Putamen (tissue), 1 donor: ENCODE measurements around the gene ATP6AP1.

Source experiments
- DNase-seq: peaks from one replicate; pipeline ENCODE4 v3.0.0-alpha.2; 2016; ENCODE audit warnings: low spot score

Gene ATP6AP1

GRCh38 chrX:154448484-154448883 is 20.0 kb downstream of the ATP6AP1 start:
- DNase-seq: no peak

GRCh38 chrX:154449618-154450017 is 21.1 kb downstream of the ATP6AP1 start:
- no peak for DNase-seq

- no peak for DNase-seq
Measured at GRCh38 chrX:154450312-154450711, 21.8 kb downstream of the ATP6AP1 start.

- DNase-seq: no peak
Measured at GRCh38 chrX:154452823-154453222, 24.3 kb downstream of the ATP6AP1 start.

- DNase-seq: no peak
Measured at GRCh38 chrX:154457491-154458115, 29.1 kb downstream of the ATP6AP1 start.

- DNase-seq: no peak
Measured at GRCh38 chrX:154458116-154458953, 29.9 kb downstream of the ATP6AP1 start, which contains the start of gene PLXNA3. Gene PLXNA3 (plus strand): TSS chrX:154458281. CDS start chrX:154460184, 1,903 bp downstream.

- DNase-seq: no peak
Measured at GRCh38 chrX:154458954-154459778, 30.7 kb downstream of the ATP6AP1 start.

GRCh38 chrX:154459832-154460231 is 31.4 kb downstream of the ATP6AP1 start:
- no peak for DNase-seq

- DNase-seq: no peak
Measured at GRCh38 chrX:154460326-154460725, 31.8 kb downstream of the ATP6AP1 start.

GRCh38 chrX:154462396-154462795 is 33.9 kb downstream of the ATP6AP1 start:
- no peak for DNase-seq

GRCh38 chrX:154463611-154464220 is 35.2 kb downstream of the ATP6AP1 start:
- no peak for DNase-seq

- DNase-seq: no peak
Measured at GRCh38 chrX:154464806-154465365, 36.4 kb downstream of the ATP6AP1 start.

- DNase-seq: no peak
Measured at GRCh38 chrX:154465601-154466000, 37.1 kb downstream of the ATP6AP1 start.

- DNase-seq: no peak
Measured at GRCh38 chrX:154466036-154466435, 37.6 kb downstream of the ATP6AP1 start.

GRCh38 chrX:154466907-154467306 is 38.4 kb downstream of the ATP6AP1 start:
- DNase-seq: no peak

- no peak for DNase-seq
Measured at GRCh38 chrX:154467556-154467955, 39.1 kb downstream of the ATP6AP1 start.

- no peak for DNase-seq
Measured at GRCh38 chrX:154468217-154468616, 39.7 kb downstream of the ATP6AP1 start.

- DNase-seq: no peak
Measured at GRCh38 chrX:154469114-154469513, 40.6 kb downstream of the ATP6AP1 start.

- DNase-seq: no peak
Measured at GRCh38 chrX:154469880-154470279, 41.4 kb downstream of the ATP6AP1 start.

GRCh38 chrX:154470434-154470833 is 42.0 kb downstream of the ATP6AP1 start:
- DNase-seq: no peak

GRCh38 chrX:154470914-154471568 is 42.6 kb downstream of the ATP6AP1 start:
- DNase-seq: no peak
